GM12874 (cell line): ENCODE data around the gene CDH12.

Experiments used
- CTCF ChIP-seq: IDR thresholded peaks from 2 replicates; pipeline ENCODE4 v1.5.1; 2011; ENCODE audit warnings: low read depth, mild to moderate bottlenecking, control low read depth, low read length, moderate library complexity; ENCODE audit not compliant: insufficient read depth

CDH12 gene

GRCh38 chr5:22542340-22542739 lies 310.8 kb downstream of the CDH12 start:
- no peak for TF ChIP-seq CTCF

GRCh38 chr5:22541037-22541436 lies 312.1 kb downstream of the CDH12 start:
- no peak for TF ChIP-seq CTCF

GRCh38 chr5:22539762-22540161 lies 313.4 kb downstream of the CDH12 start:
- no peak for TF ChIP-seq CTCF

- TF ChIP-seq CTCF, result no peak
Observed at GRCh38 chr5:22531986-22532385, 321.2 kb downstream of the CDH12 start.

GRCh38 chr5:22521521-22521920 lies 331.6 kb downstream of the CDH12 start:
- TF ChIP-seq CTCF, result no peak

GRCh38 chr5:22514231-22514630 lies 338.9 kb downstream of the CDH12 start:
- TF ChIP-seq CTCF, result no peak

- TF ChIP-seq CTCF, result no peak
Observed at GRCh38 chr5:22505891-22506290, 347.3 kb downstream of the CDH12 start.

GRCh38 chr5:22504411-22504810 lies 348.7 kb downstream of the CDH12 start:
- TF ChIP-seq CTCF, result no peak
